ENCODE results near the gene TRIM14. TPM values are rescaled to one million over a fixed set of nuclear protein-coding genes. Genes with fewer than 3 reads are reported as not detected.

Gene TRIM14
- total and polyA plus RNA-seq, 2 donors (not counting 1 experiment from before 2014, with no cell fraction given): 22.5 to 23.9 TPM

- CTCF ChIA-PET: no interaction called here
- Histone ChIP-seq H4K20me1 (ENCODE audit: control insufficient read depth, insufficient read depth, low read length, poor library complexity, severe bottlenecking) (no peaks in the 10 kb centered on the region), H3K9me3 (ENCODE audit: control extremely low read depth in 1 of 3, control insufficient read depth in 2 of 3, insufficient read depth in 1 of 3, low read length in 2 of 3) (no peaks in the 10 kb centered on the region), H3K36me3 (replicated peaks in 1 of 2; ENCODE audit: control extremely low read depth in 1 of 2, control insufficient read depth in 1 of 2, extremely low read depth in 1 of 2, insufficient read depth in 2 of 2, low read length in 1 of 2) (no peaks in the 10 kb centered on the region), H3K27ac (ENCODE audit: low read length in 2 of 2) (no peak overlapping the region), H3K4me2 (replicated peaks; ENCODE audit: low read depth, low read length, poor library complexity, severe bottlenecking) (no peak overlapping the region), H3K79me2 (ENCODE audit: control insufficient read depth, insufficient read depth, low read length) (no peaks in the 10 kb centered on the region), H2AFZ (ENCODE audit: insufficient read depth, low read depth, low read length, poor library complexity, severe bottlenecking) (no peak overlapping the region), H3K27me3 (replicated peaks in 1 of 4; ENCODE audit: control extremely low read depth in 1 of 4, control insufficient read depth in 3 of 4, insufficient read depth in 4 of 4, low read length in 3 of 4) (no peaks in the 10 kb centered on the region), H3K9ac (ENCODE audit: low read length) (no peak overlapping the region), H3K4me3 (ENCODE audit: control extremely low read depth in 1 of 5, extremely low read depth in 1 of 5, insufficient read depth in 1 of 5, low read depth in 2 of 5, low read length in 4 of 5) (no peak overlapping the region), H3K4me1 (ENCODE audit: control insufficient read depth in 2 of 2, insufficient read depth in 2 of 2, low read length in 2 of 2) (peaks cover 9 to 11% of the 10 kb centered on the region in 2 donors)
- 94% methylated on average over 3 of the region's 3 CpGs for WGBS (ENCODE audit: insufficient coverage)
- Mint-ChIP-seq H3K27me3 (no peaks in the 10 kb centered on the region), H3K9me3 (ENCODE audit: insufficient read depth) (no peaks in the 10 kb centered on the region), H3K4me3 (no peak overlapping the region), H3K27ac (no peak overlapping the region), H3K4me1 (peaks cover 8% of the 10 kb centered on the region)
- TF ChIP-seq EZH2 (IDR thresholded peaks at IDR 0.05; ENCODE audit: borderline replicate concordance, insufficient read depth, low read depth, low read length, poor library complexity, severe bottlenecking): no peak
- no peak for TF ChIP-seq CTCF (IDR thresholded peaks at IDR 0.05)
- ATAC-seq (ENCODE audit: low read depth): no peak
- no peak for DNase-seq
- intact Hi-C loops (cut with micrococcal nuclease): no loop called here
- POLR2A ChIA-PET: no interaction called here
Observed at GRCh38 chr9:98150721-98151120, 31.7 kb upstream of the TRIM14 start.

DNA sequence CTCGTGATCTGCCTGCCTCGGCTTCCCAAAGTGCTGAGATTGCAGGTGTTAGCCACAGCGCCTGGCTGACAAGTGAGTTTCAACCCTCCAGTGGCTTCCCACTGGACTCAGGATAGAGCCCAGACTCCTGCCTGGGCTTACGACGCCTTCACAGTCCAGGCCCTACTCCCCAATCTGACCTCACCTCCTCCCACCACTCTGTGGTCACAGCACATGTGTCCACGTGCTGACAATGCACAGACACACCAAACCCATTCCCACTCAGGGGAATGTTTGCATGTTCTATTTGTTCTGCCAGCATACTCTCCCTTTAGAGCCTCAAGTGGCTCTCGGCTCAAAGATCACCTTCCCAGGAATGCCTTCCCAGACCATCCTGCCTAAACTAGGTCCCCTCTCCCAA is 31.1 kb upstream of the TRIM14 start:
- H3K27me3 ChIP-seq (replicated peaks in 1 of 4; ENCODE audit: control extremely low read depth in 1 of 4, control insufficient read depth in 3 of 4, insufficient read depth in 4 of 4, low read length in 3 of 4): no peaks in the 10 kb centered on the region
- POLR2A ChIA-PET: no interaction called here
- no peak overlapping the region for H3K4me2 ChIP-seq (replicated peaks; ENCODE audit: low read depth, low read length, poor library complexity, severe bottlenecking)
- no peak overlapping the region for H3K9ac ChIP-seq (ENCODE audit: low read length)
- Mint-ChIP-seq H3K27ac (no peak overlapping the region), H3K4me3 (no peak overlapping the region), H3K9me3 (ENCODE audit: insufficient read depth) (no peaks in the 10 kb centered on the region), H3K4me1 (peaks cover 8% of the 10 kb centered on the region), H3K27me3 (no peaks in the 10 kb centered on the region)
- no peak overlapping the region for H3K4me3 ChIP-seq (ENCODE audit: control extremely low read depth in 1 of 5, extremely low read depth in 1 of 5, insufficient read depth in 1 of 5, low read depth in 2 of 5, low read length in 4 of 5)
- H3K4me1 ChIP-seq (ENCODE audit: control insufficient read depth in 2 of 2, insufficient read depth in 2 of 2, low read length in 2 of 2): peaks cover 9 to 11% of the 10 kb centered on the region in 2 donors
- ATAC-seq (ENCODE audit: low read depth) (no peak), DNase-seq (no peak)
- H3K79me2 ChIP-seq (ENCODE audit: control insufficient read depth, insufficient read depth, low read length): no peaks in the 10 kb centered on the region
- H3K36me3 ChIP-seq (replicated peaks in 1 of 2; ENCODE audit: control extremely low read depth in 1 of 2, control insufficient read depth in 1 of 2, extremely low read depth in 1 of 2, insufficient read depth in 2 of 2, low read length in 1 of 2): no peaks in the 10 kb centered on the region
- CTCF ChIA-PET: no interaction called here
- 92% methylated on average over 7 of the region's 7 CpGs for WGBS (ENCODE audit: insufficient coverage)
- no peak overlapping the region for H2AFZ ChIP-seq (ENCODE audit: insufficient read depth, low read depth, low read length, poor library complexity, severe bottlenecking)
- no peak for TF ChIP-seq CTCF (IDR thresholded peaks at IDR 0.05)
- TF ChIP-seq EZH2 (IDR thresholded peaks at IDR 0.05; ENCODE audit: borderline replicate concordance, insufficient read depth, low read depth, low read length, poor library complexity, severe bottlenecking): no peak
- H4K20me1 ChIP-seq (ENCODE audit: control insufficient read depth, insufficient read depth, low read length, poor library complexity, severe bottlenecking): no peaks in the 10 kb centered on the region
- H3K9me3 ChIP-seq (ENCODE audit: control extremely low read depth in 1 of 3, control insufficient read depth in 2 of 3, insufficient read depth in 1 of 3, low read length in 2 of 3): no peaks in the 10 kb centered on the region
- intact Hi-C loops (cut with micrococcal nuclease): no loop called here
- H3K27ac ChIP-seq (ENCODE audit: low read length in 2 of 2): no peak overlapping the region

All from B cell (primary cell).